DND-41 (cell line): ENCODE measurements around the gene PLSCR2.
"Not testable (repeated sequence)": the region's sequence is repeated elsewhere in the genome, so short reads cannot be mapped to it uniquely, and the experiment has no call there.

ENCODE experiments used
- ATAC-seq: fragments of 200-7000 bp; cut with Tn5 transposase; 3 replicates; pipeline ENCODE4 v1.9.1; 2021; ENCODE audit warnings: low read depth; ENCODE audit not compliant: insufficient read depth
- DNase-seq: peaks from one replicate; pipeline ENCODE4 v3.0.0-alpha.2; 2020
- H2AFZ ChIP-seq: 2 replicates; pipeline ENCODE4 v1.6.0; 2012; ENCODE audit warnings: low read depth, low read length
- H3K27ac ChIP-seq: 2 replicates; pipeline ENCODE4 v1.5.1; 2012; ENCODE audit warnings: low read length, inconsistent platforms
- H3K27me3 ChIP-seq: fragments of 200-600 bp; sonication (generic); 2 replicates; pipeline ENCODE4 v1.6.0; 2012; ENCODE audit warnings: low read length, mild to moderate bottlenecking, inconsistent platforms; ENCODE audit not compliant: insufficient read depth, poor library complexity
- H3K36me3 ChIP-seq: 2 replicates; pipeline ENCODE4 v1.5.1; 2012; ENCODE audit warnings: low read length, inconsistent platforms; ENCODE audit not compliant: insufficient read depth
- H3K4me1 ChIP-seq: 2 replicates; pipeline ENCODE4 v1.5.1; 2012; ENCODE audit warnings: mild to moderate bottlenecking, low read length; ENCODE audit not compliant: insufficient read depth
- H3K4me2 ChIP-seq: 2 replicates; pipeline ENCODE4 v1.6.0; 2012; ENCODE audit warnings: mild to moderate bottlenecking, moderate library complexity, low read length, inconsistent platforms; ENCODE audit not compliant: insufficient read depth
- H3K4me3 ChIP-seq, 2 experiments: fragments of 200-600 bp in 1 of 2; shearing (Covaris generic) in 1 of 2; 2 replicates each; pipeline ENCODE4 v1.5.1; 2012 to 2016; ENCODE audit warnings: inconsistent platforms in 2 of 2, low read length in 2 of 2, mild to moderate bottlenecking in 2 of 2, low read depth in 1 of 2, moderate library complexity in 1 of 2
- H3K79me2 ChIP-seq: 2 replicates; pipeline ENCODE4 v1.6.0; 2012; ENCODE audit warnings: low read length, inconsistent platforms; ENCODE audit not compliant: insufficient read depth
- H3K9ac ChIP-seq: 2 replicates; pipeline ENCODE4 v1.6.0; 2012; ENCODE audit warnings: low read depth, mild to moderate bottlenecking, inconsistent platforms, low read length, moderate library complexity
- H3K9me3 ChIP-seq: 2 replicates; pipeline ENCODE4 v1.5.1; 2012; ENCODE audit warnings: low read length, moderate library complexity, mild to moderate bottlenecking, inconsistent platforms; ENCODE audit not compliant: insufficient read depth, severe bottlenecking
- H4K20me1 ChIP-seq: 2 replicates; pipeline ENCODE4 v1.6.0; 2012; ENCODE audit warnings: low read length; ENCODE audit not compliant: insufficient read depth
- EZH2 ChIP-seq: IDR thresholded peaks from 3 replicates; pipeline ENCODE4 v1.6.1; 2012; ENCODE audit warnings: borderline replicate concordance, low read depth, mild to moderate bottlenecking, moderate library complexity, low read length, inconsistent platforms; ENCODE audit not compliant: severe bottlenecking
- TF ChIP-seq, protein P1 (sequence below): IDR thresholded peaks from 2 replicates; pipeline ENCODE4 v1.5.1; 2012; ENCODE audit warnings: borderline replicate concordance, low read length, moderate library complexity, mild to moderate bottlenecking; ENCODE audit not compliant: poor library complexity, severe bottlenecking; ENCODE audit errors: extremely low read depth

The PLSCR2 gene

GRCh38 chr3:146454796-146455195 is 14.6 kb downstream of the PLSCR2 start:
- Histone ChIP-seq H3K36me3 (no peaks in the 10 kb centered on the region), H3K4me3 (no peak overlapping the region), H3K4me2 (no peak overlapping the region), H4K20me1 (no peaks in the 10 kb centered on the region), H3K4me1 (no peaks in the 10 kb centered on the region), H3K9me3 (no peaks in the 10 kb centered on the region), H3K27ac (no peak overlapping the region), H2AFZ (no peak overlapping the region), H3K79me2 (no peaks in the 10 kb centered on the region), H3K9ac (no peak overlapping the region), H3K27me3 (no peaks in the 10 kb centered on the region)
- ATAC-seq, result no peak
- DNase-seq, result no peak
- TF ChIP-seq, protein P1, sequence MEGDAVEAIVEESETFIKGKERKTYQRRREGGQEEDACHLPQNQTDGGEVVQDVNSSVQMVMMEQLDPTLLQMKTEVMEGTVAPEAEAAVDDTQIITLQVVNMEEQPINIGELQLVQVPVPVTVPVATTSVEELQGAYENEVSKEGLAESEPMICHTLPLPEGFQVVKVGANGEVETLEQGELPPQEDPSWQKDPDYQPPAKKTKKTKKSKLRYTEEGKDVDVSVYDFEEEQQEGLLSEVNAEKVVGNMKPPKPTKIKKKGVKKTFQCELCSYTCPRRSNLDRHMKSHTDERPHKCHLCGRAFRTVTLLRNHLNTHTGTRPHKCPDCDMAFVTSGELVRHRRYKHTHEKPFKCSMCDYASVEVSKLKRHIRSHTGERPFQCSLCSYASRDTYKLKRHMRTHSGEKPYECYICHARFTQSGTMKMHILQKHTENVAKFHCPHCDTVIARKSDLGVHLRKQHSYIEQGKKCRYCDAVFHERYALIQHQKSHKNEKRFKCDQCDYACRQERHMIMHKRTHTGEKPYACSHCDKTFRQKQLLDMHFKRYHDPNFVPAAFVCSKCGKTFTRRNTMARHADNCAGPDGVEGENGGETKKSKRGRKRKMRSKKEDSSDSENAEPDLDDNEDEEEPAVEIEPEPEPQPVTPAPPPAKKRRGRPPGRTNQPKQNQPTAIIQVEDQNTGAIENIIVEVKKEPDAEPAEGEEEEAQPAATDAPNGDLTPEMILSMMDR, result no peak
- no peak for TF ChIP-seq EZH2

- ATAC-seq (no peak), DNase-seq (no peak)
- Histone ChIP-seq H3K4me2 (no peak overlapping the region), H2AFZ (no peak overlapping the region), H3K9ac (no peak overlapping the region), H3K4me3 (no peak overlapping the region), H3K9me3 (no peaks in the 10 kb centered on the region), H3K36me3 (no peaks in the 10 kb centered on the region), H3K79me2 (no peaks in the 10 kb centered on the region), H3K27ac (no peak overlapping the region), H3K4me1 (no peaks in the 10 kb centered on the region), H3K27me3 (no peaks in the 10 kb centered on the region), H4K20me1 (no peaks in the 10 kb centered on the region)
- TF ChIP-seq EZH2, result no peak
- TF ChIP-seq, protein P1, result no peak
These were observed 19.7 kb downstream of the PLSCR2 start for GRCh38 chr3:146449613-146450012.

DNA sequence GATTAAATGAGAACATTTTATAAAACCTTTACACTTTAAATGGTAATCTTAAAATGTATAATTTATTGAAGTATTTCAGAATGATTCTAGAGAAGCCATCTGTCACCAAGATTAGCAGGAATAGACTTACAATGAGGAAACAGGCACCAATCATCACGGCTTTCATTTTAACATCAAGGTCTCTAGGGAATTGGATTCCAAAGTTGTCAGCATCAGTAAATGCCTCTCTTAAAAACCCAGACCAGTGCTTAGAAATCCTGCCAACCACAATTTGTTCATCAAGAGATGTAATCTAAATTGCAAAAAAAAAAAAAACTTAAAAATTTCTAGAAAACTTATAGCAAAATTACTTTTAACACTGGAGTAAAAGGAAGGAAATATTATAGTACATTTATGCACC is 20.3 kb downstream of the PLSCR2 start:
- H3K36me3 ChIP-seq, result no peaks in the 10 kb centered on the region
- no peak overlapping the region for H2AFZ ChIP-seq
- no peak for ATAC-seq
- H3K4me3 ChIP-seq, result no peak overlapping the region
- no peak overlapping the region for H3K4me2 ChIP-seq
- H3K79me2 ChIP-seq, result no peaks in the 10 kb centered on the region
- DNase-seq, result no peak
- H3K4me1 ChIP-seq, result no peaks in the 10 kb centered on the region
- no peaks in the 10 kb centered on the region for H3K9me3 ChIP-seq
- H3K9ac ChIP-seq, result no peak overlapping the region
- TF ChIP-seq, protein P1, result no peak
- TF ChIP-seq EZH2, result no peak
- no peaks in the 10 kb centered on the region for H4K20me1 ChIP-seq
- no peaks in the 10 kb centered on the region for H3K27me3 ChIP-seq
- no peak overlapping the region for H3K27ac ChIP-seq

- TF ChIP-seq EZH2, result no peak
- TF ChIP-seq, protein P1, result no peak
- Histone ChIP-seq H3K9ac (no peak overlapping the region), H3K36me3 (no peaks in the 10 kb centered on the region), H3K27ac (no peak overlapping the region), H3K4me2 (no peak overlapping the region), H3K4me3 (no peak overlapping the region), H3K27me3 (no peaks in the 10 kb centered on the region), H4K20me1 (no peaks in the 10 kb centered on the region), H3K79me2 (no peaks in the 10 kb centered on the region), H3K4me1 (no peaks in the 10 kb centered on the region), H2AFZ (no peak overlapping the region), H3K9me3 (no peaks in the 10 kb centered on the region)
- ATAC-seq, result no peak
- DNase-seq, result no peak
These were observed 23.3 kb downstream of the PLSCR2 start for GRCh38 chr3:146446026-146446425.

GRCh38 chr3:146440310-146440709 is 29.1 kb downstream of the PLSCR2 start:
- H3K4me2 ChIP-seq, ATAC-seq, H3K27me3 ChIP-seq, H3K4me1 ChIP-seq, H3K79me2 ChIP-seq, H3K36me3 ChIP-seq, H2AFZ ChIP-seq, DNase-seq, H3K4me3 ChIP-seq, H4K20me1 ChIP-seq, H3K9ac ChIP-seq, H3K27ac ChIP-seq, H3K9me3 ChIP-seq: not testable (repeated sequence)
